Lung (tissue), 12 donors: Measurements from ENCODE around the gene SCPEP1. TPM values are rescaled to one million over a fixed set of nuclear protein-coding genes. Genes with fewer than 3 reads are reported as not detected.
A peak's percentile ranks its signal among the peaks of the same experiment; 100 is the strongest.
"Not testable (repeated sequence)": the region's sequence is repeated elsewhere in the genome, so short reads cannot be mapped to it uniquely, and the experiment has no call there.

ENCODE experiments used
- ATAC-seq: fragments of 200-7000 bp; cut with Tn5 transposase; one replicate; pipeline ENCODE4 v1.9.1; 2020; ENCODE audit warnings: moderate number of reproducible peaks; ENCODE audit not compliant: insufficient read depth, low FRiP score
- DNase-seq, 3 donors: peaks; one replicate each; pipeline ENCODE4 v3.0.0-alpha.2; 2013 to 2017
- H3K27ac ChIP-seq, 2 donors: one replicate each; pipeline ENCODE4 v1.5.1; 2013; ENCODE audit warnings: mild to moderate bottlenecking in 2 of 2, moderate library complexity in 2 of 2, control low read depth in 1 of 2, inconsistent platforms in 1 of 2, low read depth in 1 of 2, low read length in 1 of 2
- H3K27me3 ChIP-seq, 3 donors: one replicate each; pipeline ENCODE4 v1.5.1; 2013; ENCODE audit warnings: low read length in 2 of 3; ENCODE audit not compliant: control insufficient read depth in 3 of 3, insufficient read depth in 3 of 3
- H3K36me3 ChIP-seq, 4 donors: one replicate each; pipeline ENCODE4 v1.5.1; 2013; ENCODE audit warnings: low read length in 4 of 4, mild to moderate bottlenecking in 1 of 4, moderate library complexity in 1 of 4; ENCODE audit not compliant: control insufficient read depth in 4 of 4, insufficient read depth in 4 of 4
- H3K4me1 ChIP-seq, 5 donors: one replicate each; pipeline ENCODE4 v1.5.1; 2013; ENCODE audit warnings: low read length in 5 of 5, mild to moderate bottlenecking in 2 of 5, moderate library complexity in 1 of 5; ENCODE audit not compliant: control insufficient read depth in 5 of 5, insufficient read depth in 5 of 5
- H3K4me3 ChIP-seq: one replicate; pipeline ENCODE4 v1.5.1; 2013; ENCODE audit warnings: mild to moderate bottlenecking, control low read depth, moderate library complexity
- H3K9ac ChIP-seq, 2 donors: one replicate each; pipeline ENCODE4 v1.5.1; 2013; ENCODE audit warnings: low read length in 2 of 2, control low read depth in 1 of 2; ENCODE audit not compliant: insufficient read depth in 1 of 2
- H3K9me3 ChIP-seq, 4 donors: one replicate each; pipeline ENCODE4 v1.5.1; 2013; ENCODE audit warnings: low read length in 3 of 4, mild to moderate bottlenecking in 1 of 4, moderate library complexity in 1 of 4; ENCODE audit not compliant: control insufficient read depth in 4 of 4, insufficient read depth in 3 of 4
- whole genome bisulfite sequencing, 2 donors: extraction: QIAGEN DNeasy Blood & Tissue Kit; methylation state at CpG; one replicate each; pipeline ENCODE4 v1.1.7; 2013; 5-methylcytosine and 5-hydroxymethylcytosine counted together
- polyA plus RNA-seq, 2 donors: library from polyadenylated mRNA; stranded (reverse); fragments of 200-250 nt; gene quantifications; one replicate each; pipeline ENCODE4 v1.2.1, GENCODE V29; 2013
- total RNA-seq, 2 donors: library from RNA; depleted of rRNA in 1 of 2; stranded (reverse); fragments of >200 nt in 1 of 2; gene quantifications; one replicate each; pipeline ENCODE4 v1.2.1, GENCODE V29; 2014 to 2021
- TF ChIP-seq, protein P1 (sequence below): IDR thresholded peaks from 2 replicates; pipeline ENCODE4 v1.5.1; 2012; ENCODE audit warnings: mild to moderate bottlenecking; ENCODE audit errors: control extremely low read depth, extremely low read depth
- donor health status: control.
- donor health status: control.
- donor health status: Bipolar disorder and iron deficiency.
- donor health status: healthy.
- donor health status: DM: yes; HTN: yes; CAD: no.

Gene SCPEP1
- total and polyA plus RNA-seq, 4 donors, result 49.5 to 122 (median 91.2) TPM

DNA sequence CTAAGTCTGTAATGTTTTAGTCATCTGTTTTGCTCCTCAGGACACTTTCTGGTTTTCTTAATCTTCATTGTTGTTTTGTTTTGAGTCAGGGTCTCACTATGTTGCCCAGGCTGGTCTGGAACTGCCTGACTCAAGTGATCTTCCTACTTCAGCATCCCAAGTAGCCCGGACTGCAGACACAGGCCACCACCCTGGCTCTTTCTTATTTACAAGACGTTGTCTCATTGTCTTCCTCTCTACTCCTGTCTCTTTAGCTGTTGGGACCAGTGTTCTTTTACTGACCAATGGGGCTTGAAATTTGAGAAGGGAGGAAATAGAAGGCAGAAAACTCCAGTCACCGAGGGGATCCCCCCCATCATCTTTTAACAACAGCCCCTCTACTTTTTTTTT is 1.2 kb downstream of the SCPEP1 start:
- ATAC-seq (no peak), DNase-seq (no peak)
- 61 to 81% methylated on average over 3 of the region's 3 CpGs for WGBS, 2 donors
- no peaks in the 10 kb centered on the region for H3K9me3 ChIP-seq
- no peak overlapping the region for H3K9ac ChIP-seq
- H3K36me3 ChIP-seq, result peaks cover 0 to 2% (median 0%) of the 10 kb centered on the region in 4 donors
- peak overlapping the region in 1 of 2 donors; percentile 53 for H3K27ac ChIP-seq
- TF ChIP-seq, protein P1, sequence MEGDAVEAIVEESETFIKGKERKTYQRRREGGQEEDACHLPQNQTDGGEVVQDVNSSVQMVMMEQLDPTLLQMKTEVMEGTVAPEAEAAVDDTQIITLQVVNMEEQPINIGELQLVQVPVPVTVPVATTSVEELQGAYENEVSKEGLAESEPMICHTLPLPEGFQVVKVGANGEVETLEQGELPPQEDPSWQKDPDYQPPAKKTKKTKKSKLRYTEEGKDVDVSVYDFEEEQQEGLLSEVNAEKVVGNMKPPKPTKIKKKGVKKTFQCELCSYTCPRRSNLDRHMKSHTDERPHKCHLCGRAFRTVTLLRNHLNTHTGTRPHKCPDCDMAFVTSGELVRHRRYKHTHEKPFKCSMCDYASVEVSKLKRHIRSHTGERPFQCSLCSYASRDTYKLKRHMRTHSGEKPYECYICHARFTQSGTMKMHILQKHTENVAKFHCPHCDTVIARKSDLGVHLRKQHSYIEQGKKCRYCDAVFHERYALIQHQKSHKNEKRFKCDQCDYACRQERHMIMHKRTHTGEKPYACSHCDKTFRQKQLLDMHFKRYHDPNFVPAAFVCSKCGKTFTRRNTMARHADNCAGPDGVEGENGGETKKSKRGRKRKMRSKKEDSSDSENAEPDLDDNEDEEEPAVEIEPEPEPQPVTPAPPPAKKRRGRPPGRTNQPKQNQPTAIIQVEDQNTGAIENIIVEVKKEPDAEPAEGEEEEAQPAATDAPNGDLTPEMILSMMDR, result no peak
- no peaks in the 10 kb centered on the region for H3K27me3 ChIP-seq
- peaks cover 1 to 11% (median 6%) of the 10 kb centered on the region in 5 donors for H3K4me1 ChIP-seq
- H3K4me3 ChIP-seq, result no peak overlapping the region

DNA sequence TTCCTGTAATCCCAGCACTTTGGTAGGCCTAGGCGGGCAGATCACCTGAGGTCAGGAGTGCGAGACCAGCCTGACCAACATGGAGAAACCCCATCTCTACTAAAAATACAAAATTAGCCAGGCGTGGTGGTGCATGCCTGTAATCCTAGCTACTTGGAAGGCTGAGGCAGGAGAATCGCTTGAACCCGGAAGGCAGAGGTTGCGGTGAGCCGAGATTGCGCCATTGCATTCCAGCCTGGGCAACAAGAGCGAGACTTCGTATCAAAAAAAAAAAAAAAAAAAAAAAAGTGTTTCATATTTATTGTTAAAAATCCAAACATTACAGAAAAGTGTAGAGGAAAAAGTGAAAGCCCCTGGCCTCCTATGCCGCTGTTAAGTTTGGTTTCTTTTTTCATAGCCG is 2.6 kb downstream of the SCPEP1 start:
- 87 to 90% methylated on average over 12 of the region's 12 CpGs for WGBS, 2 donors
- H3K9me3 ChIP-seq, H3K9ac ChIP-seq, H3K36me3 ChIP-seq, ATAC-seq, H3K4me3 ChIP-seq, H3K27me3 ChIP-seq, H3K27ac ChIP-seq, DNase-seq: not testable (repeated sequence)
- peaks cover 1 to 11% (median 6%) of the 10 kb centered on the region in 5 donors for H3K4me1 ChIP-seq

DNA sequence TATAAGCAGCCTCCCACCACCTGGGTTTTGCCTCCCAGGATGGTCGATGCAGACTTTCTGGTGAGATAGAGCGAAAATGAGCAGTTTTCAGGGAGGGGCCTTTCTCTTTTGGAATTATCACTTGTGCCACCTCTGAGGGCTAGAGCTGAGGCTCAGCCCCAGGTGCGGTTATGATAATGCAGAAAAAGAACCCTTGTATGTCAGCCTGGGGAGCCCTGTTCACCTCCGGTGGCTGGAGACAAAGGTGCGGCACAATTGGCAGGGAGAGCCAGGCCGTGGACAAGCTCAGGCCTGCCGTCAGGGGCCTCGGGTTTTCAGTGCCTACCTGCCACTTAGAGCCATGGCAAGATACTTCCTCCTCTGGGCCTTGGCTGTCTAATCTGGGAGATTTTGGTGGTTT is 4.4 kb downstream of the SCPEP1 start:
- Histone ChIP-seq H3K9me3 (no peaks in the 10 kb centered on the region), H3K4me3 (no peak overlapping the region), H3K4me1 (peaks cover under 1 to 11% (median 6%) of the 10 kb centered on the region in 5 donors), H3K27me3 (no peaks in the 10 kb centered on the region), H3K27ac (no peak overlapping the region), H3K9ac (no peak overlapping the region), H3K36me3 (peaks cover 0 to 16% (median 0%) of the 10 kb centered on the region in 4 donors)
- DNase-seq (no peak), ATAC-seq (no peak)
- WGBS, 2 donors, result 83 to 89% methylated on average over 8 of the region's 8 CpGs
- TF ChIP-seq, protein P1, result no peak

DNA sequence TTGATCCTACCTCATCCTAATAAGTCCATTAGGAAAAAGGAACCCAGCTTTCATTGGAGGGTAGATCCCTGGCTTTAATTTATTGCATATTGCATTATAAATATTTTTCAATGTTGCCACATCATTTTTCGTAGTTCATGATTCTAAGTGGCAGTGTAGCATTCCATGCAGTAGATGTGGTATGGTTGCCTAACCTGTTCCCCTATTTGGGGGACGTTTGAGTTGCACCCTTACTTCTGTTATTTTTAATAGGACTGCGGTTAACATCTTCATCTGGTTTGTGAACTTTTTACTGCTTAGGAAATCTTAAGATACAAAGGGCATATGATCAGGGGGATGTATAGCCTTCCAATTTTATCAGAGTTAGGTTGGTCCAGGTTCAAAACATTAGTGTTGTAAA is 5.4 kb downstream of the SCPEP1 start:
- TF ChIP-seq, protein P1, result no peak
- no peak for ATAC-seq
- Histone ChIP-seq H3K9me3 (no peaks in the 10 kb centered on the region), H3K27ac (no peak overlapping the region), H3K9ac (no peak overlapping the region), H3K4me3 (no peak overlapping the region), H3K36me3 (peaks cover 0 to 20% (median 5%) of the 10 kb centered on the region in 4 donors), H3K4me1 (peaks cover 0 to 7% (median 5%) of the 10 kb centered on the region in 5 donors), H3K27me3 (no peaks in the 10 kb centered on the region)
- WGBS, 2 donors, result 29 to 56% methylated on average over 3 of the region's 3 CpGs
- no peak for DNase-seq
